ENCODE results near the gene ARHGAP35.
"Not testable (repeated sequence)": the region's sequence is repeated elsewhere in the genome, so short reads cannot be mapped to it uniquely, and the experiment has no call there.

The ARHGAP35 gene

GRCh38 chr19:46860846-46861690, at the start of gene ARHGAP35:
Gene ARHGAP35, plus strand, starts transcription at chr19:46860997. Its CDS starts 57,679 bp downstream, at chr19:46918676.
- DNase-seq (ENCODE audit: low read depth, low spot score), result no peak

GRCh38 chr19:46812977-46813838, 47.6 kb upstream of the ARHGAP35 start:
- no peak for DNase-seq (ENCODE audit: low read depth, low spot score)

GRCh38 chr19:46813839-46814358, 46.9 kb upstream of the ARHGAP35 start:
- peak; percentile 47 for DNase-seq (ENCODE audit: low read depth, low spot score)

- DNase-seq (ENCODE audit: low read depth, low spot score), result no peak
These were observed 44.8 kb upstream of the ARHGAP35 start for GRCh38 chr19:46815833-46816627.

GRCh38 chr19:46818812-46819211, 42.0 kb upstream of the ARHGAP35 start:
- no peak for DNase-seq (ENCODE audit: low read depth, low spot score)

- DNase-seq (ENCODE audit: low read depth, low spot score), result no peak
These were observed 39.0 kb upstream of the ARHGAP35 start for GRCh38 chr19:46821512-46822409.

GRCh38 chr19:46822410-46822787, 38.4 kb upstream of the ARHGAP35 start:
- DNase-seq (ENCODE audit: low read depth, low spot score), result not testable (repeated sequence)

GRCh38 chr19:46823049-46823448, 37.7 kb upstream of the ARHGAP35 start:
- DNase-seq (ENCODE audit: low read depth, low spot score), result no peak

GRCh38 chr19:46824890-46825730, 35.7 kb upstream of the ARHGAP35 start:
- DNase-seq (ENCODE audit: low read depth, low spot score), result no peak

GRCh38 chr19:46825731-46826055, 35.1 kb upstream of the ARHGAP35 start:
- DNase-seq (ENCODE audit: low read depth, low spot score), result no peak

- DNase-seq (ENCODE audit: low read depth, low spot score), result no peak
These were observed 32.3 kb upstream of the ARHGAP35 start for GRCh38 chr19:46828484-46828883.

- DNase-seq (ENCODE audit: low read depth, low spot score), result no peak
These were observed 29.9 kb upstream of the ARHGAP35 start for GRCh38 chr19:46830864-46831263.

- DNase-seq (ENCODE audit: low read depth, low spot score), result no peak
These were observed 26.7 kb upstream of the ARHGAP35 start for GRCh38 chr19:46834121-46834520.

GRCh38 chr19:46834984-46835383, 25.8 kb upstream of the ARHGAP35 start:
- no peak for DNase-seq (ENCODE audit: low read depth, low spot score)

- no peak for DNase-seq (ENCODE audit: low read depth, low spot score)
These were observed 22.6 kb upstream of the ARHGAP35 start for GRCh38 chr19:46838160-46838559.

- DNase-seq (ENCODE audit: low read depth, low spot score), result no peak
These were observed 20.9 kb upstream of the ARHGAP35 start for GRCh38 chr19:46839752-46840497.

GRCh38 chr19:46840498-46840942, 20.3 kb upstream of the ARHGAP35 start:
- DNase-seq (ENCODE audit: low read depth, low spot score), result no peak

GRCh38 chr19:46841458-46842083, 19.2 kb upstream of the ARHGAP35 start:
- no peak for DNase-seq (ENCODE audit: low read depth, low spot score)

Data from brain pericyte (primary cell).